Brain microvascular endothelial cell (primary cell): ENCODE data around the gene CDC42.

Source experiments
- DNase-seq: peaks from one replicate; pipeline ENCODE4 v3.0.0-alpha.2; 2020
- H3K27ac ChIP-seq: fragments of 250-450 bp; sonication (Bioruptor Pico); 2 replicates; pipeline ENCODE4 v1.5.1; 2020; ENCODE audit warnings: mild to moderate bottlenecking, moderate library complexity
- H3K27me3 ChIP-seq: fragments of 250-450 bp; sonication (Bioruptor Pico); replicated peaks from 2 replicates; pipeline ENCODE4 v1.5.1; 2020; ENCODE audit warnings: mild to moderate bottlenecking
- H3K36me3 ChIP-seq: fragments of 250-450 bp; sonication (Bioruptor Pico); replicated peaks from 2 replicates; pipeline ENCODE4 v1.5.1; 2020; ENCODE audit warnings: mild to moderate bottlenecking
- H3K4me3 ChIP-seq: 2 replicates; pipeline ENCODE4 v1.5.1; 2011; ENCODE audit warnings: low read depth, mild to moderate bottlenecking, control low read depth, low read length, moderate library complexity
- in situ Hi-C: cut with HindIII; loops from 2 replicates; pipeline ENCODE4 v1.10.0; 2017; ENCODE audit warnings: low sequenced_read_pairs, low pct_ligation_motif_present
- TF ChIP-seq, protein P1 (sequence below): IDR thresholded peaks from 2 replicates; pipeline ENCODE4 v1.5.1; 2011; ENCODE audit warnings: low read depth, mild to moderate bottlenecking, moderate library complexity, low read length, control low read depth, inconsistent platforms; ENCODE audit errors: missing control alignments

The CDC42 gene

GRCh38 chr1:22045604-22046228 is 6.8 kb upstream of the CDC42 start:
- DNase-seq = peak; percentile 34
- Histone ChIP-seq H3K27ac (no peak overlapping the region), H3K4me3 (no peak overlapping the region), H3K27me3 (no peaks in the 10 kb centered on the region), H3K36me3 (no peaks in the 10 kb centered on the region)
- TF ChIP-seq, protein P1, sequence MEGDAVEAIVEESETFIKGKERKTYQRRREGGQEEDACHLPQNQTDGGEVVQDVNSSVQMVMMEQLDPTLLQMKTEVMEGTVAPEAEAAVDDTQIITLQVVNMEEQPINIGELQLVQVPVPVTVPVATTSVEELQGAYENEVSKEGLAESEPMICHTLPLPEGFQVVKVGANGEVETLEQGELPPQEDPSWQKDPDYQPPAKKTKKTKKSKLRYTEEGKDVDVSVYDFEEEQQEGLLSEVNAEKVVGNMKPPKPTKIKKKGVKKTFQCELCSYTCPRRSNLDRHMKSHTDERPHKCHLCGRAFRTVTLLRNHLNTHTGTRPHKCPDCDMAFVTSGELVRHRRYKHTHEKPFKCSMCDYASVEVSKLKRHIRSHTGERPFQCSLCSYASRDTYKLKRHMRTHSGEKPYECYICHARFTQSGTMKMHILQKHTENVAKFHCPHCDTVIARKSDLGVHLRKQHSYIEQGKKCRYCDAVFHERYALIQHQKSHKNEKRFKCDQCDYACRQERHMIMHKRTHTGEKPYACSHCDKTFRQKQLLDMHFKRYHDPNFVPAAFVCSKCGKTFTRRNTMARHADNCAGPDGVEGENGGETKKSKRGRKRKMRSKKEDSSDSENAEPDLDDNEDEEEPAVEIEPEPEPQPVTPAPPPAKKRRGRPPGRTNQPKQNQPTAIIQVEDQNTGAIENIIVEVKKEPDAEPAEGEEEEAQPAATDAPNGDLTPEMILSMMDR = no peak
- in situ Hi-C loops = no loop called here

DNA sequence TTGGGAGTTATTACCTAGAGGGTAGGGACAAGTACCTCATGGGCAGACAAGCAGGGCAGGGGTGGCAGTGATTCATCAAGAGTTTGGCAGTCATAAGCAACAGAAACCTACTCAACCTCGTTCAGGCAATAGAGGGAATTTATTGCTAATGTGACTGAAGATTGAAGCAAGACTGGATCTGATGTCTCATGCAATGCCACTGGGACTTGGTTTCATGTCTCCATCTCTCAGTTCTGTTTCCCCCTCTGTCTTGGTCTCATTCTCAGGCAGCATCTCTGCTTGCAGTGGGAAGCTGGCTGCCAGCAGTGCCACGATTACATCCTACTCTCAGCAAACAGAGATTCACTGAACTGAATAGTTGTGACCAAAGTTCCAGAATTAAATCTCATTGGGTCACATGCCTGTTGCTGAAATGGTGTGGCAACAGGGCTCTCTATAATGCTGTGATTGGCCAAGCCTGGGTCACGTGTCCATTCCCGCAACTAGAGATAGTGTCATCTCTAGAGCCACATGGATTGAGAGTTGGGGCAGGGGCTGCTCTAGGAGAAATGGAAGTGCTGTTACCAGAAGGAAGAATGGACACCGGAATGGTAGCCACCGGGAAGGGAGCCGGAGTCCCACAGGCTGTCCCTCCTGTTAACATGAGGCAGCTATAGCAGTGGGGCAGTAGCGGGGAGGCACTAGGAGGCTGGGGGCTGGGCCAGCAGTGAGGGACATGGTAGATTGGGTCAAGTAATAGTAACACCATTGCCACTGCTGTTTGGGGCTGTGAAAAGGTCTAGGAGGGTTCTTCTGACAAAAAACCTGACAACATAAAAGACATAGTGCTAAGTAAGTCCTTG is 3.9 kb upstream of the CDC42 start:
- DNase-seq = no peak
- H3K27me3 ChIP-seq = no peaks in the 10 kb centered on the region
- H3K27ac ChIP-seq = no peak overlapping the region
- H3K4me3 ChIP-seq = no peak overlapping the region
- TF ChIP-seq, protein P1 = no peak
- H3K36me3 ChIP-seq = peaks cover 4% of the 10 kb centered on the region
- in situ Hi-C loops = no loop called here

DNA sequence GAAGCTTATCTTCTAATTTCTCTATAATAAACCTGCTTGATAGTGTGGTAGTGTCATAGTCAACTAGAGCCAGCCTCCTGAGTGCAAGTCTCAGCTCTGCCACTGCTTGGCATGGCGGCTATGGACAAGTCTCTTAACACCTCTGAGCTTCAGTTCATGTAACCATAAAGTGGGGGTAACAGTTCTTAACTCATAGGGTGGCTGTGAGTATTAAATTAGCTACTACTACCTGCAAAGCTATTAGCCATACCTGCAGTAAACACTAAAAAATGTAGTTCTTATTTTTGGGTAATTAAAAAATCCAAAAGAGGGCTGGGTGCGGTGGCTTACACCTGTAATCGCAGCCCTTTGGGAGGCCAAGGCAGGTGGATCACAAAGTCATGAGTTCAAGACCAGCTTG is 2.2 kb upstream of the CDC42 start:
- DNase-seq = no peak
- TF ChIP-seq, protein P1 = no peak
- H3K27me3 ChIP-seq = no peaks in the 10 kb centered on the region
- H3K27ac ChIP-seq = no peak overlapping the region
- in situ Hi-C loops = no loop called here
- H3K4me3 ChIP-seq = no peak overlapping the region
- peaks cover 4% of the 10 kb centered on the region for H3K36me3 ChIP-seq

- Histone ChIP-seq H3K27ac (no peak overlapping the region), H3K4me3 (no peak overlapping the region), H3K36me3 (peaks cover 4% of the 10 kb centered on the region), H3K27me3 (no peaks in the 10 kb centered on the region)
- DNase-seq = no peak
- TF ChIP-seq, protein P1 = no peak
- in situ Hi-C loops = no loop called here
Measured at GRCh38 chr1:22051607-22052114, 848 bp upstream of the CDC42 start.

- no peaks in the 10 kb centered on the region for H3K27me3 ChIP-seq
- peak overlapping the region; percentile 98 for H3K4me3 ChIP-seq
- TF ChIP-seq, protein P1 = no peak
- H3K27ac ChIP-seq = peak overlapping the region; percentile 97
- peaks cover 10% of the 10 kb centered on the region for H3K36me3 ChIP-seq
- peak; percentile 45 for DNase-seq
- in situ Hi-C loops = no loop called here
Measured at GRCh38 chr1:22053017-22053860, 730 bp downstream of the CDC42 start.
